ENCODE data around the gene RNLS.

The RNLS gene

GRCh38 chr10:88293073-88293472 lies 290.0 kb downstream of the RNLS start:
- H2AFZ ChIP-seq (ENCODE audit: low read length), result no peak overlapping the region
- H3K27ac ChIP-seq (ENCODE audit: low read depth, low read length, poor library complexity, severe bottlenecking), result no peak overlapping the region
- peaks cover 14% of the 10 kb centered on the region for H3K36me3 ChIP-seq (ENCODE audit: insufficient read depth, low read length)
- H3K9ac ChIP-seq (ENCODE audit: low read length), result no peak overlapping the region
- no peaks in the 10 kb centered on the region for H3K9me2 ChIP-seq (ENCODE audit: low read depth, low read length)
- no peak overlapping the region for H3K4me3 ChIP-seq (ENCODE audit: low read depth, low read length, poor library complexity, severe bottlenecking)
- TF ChIP-seq CTCF (IDR thresholded peaks at IDR 0.05; ENCODE audit: low read length), result no peak
- TF ChIP-seq EZH2 (IDR thresholded peaks at IDR 0.05; ENCODE audit: borderline replicate concordance, low read length), result no peak
- H3K27me3 ChIP-seq (ENCODE audit: insufficient read depth, low read length), result no peaks in the 10 kb centered on the region
- no peaks in the 10 kb centered on the region for H3K79me2 ChIP-seq (ENCODE audit: insufficient read depth, low read length)
- no peaks in the 10 kb centered on the region for H3K9me3 ChIP-seq (ENCODE audit: low read length)
- no peaks in the 10 kb centered on the region for H4K20me1 ChIP-seq (ENCODE audit: insufficient read depth, low read length)
- H3K4me2 ChIP-seq (ENCODE audit: low read length), result no peak overlapping the region
- no peaks in the 10 kb centered on the region for H3F3A ChIP-seq (ENCODE audit: insufficient read depth, low read length)
- H3K4me1 ChIP-seq (ENCODE audit: insufficient read depth, low read length, severe bottlenecking), result peaks cover 10% of the 10 kb centered on the region

DNA sequence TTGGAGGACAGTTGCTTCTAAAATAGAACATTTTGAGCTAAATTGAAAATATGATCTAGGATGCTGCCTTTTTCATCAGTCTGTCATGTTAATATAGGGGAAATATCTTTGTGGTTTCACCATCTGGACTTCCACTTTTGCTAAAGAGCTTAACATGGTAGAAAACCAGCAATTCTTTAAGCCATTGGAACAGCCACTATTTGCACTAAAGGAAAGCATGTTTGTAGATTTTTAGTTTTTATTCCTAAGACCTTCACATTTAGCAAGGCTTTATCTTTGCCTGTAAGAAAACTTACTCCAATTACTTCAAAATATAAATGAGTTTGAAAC lies 291.0 kb downstream of the RNLS start:
- no peaks in the 10 kb centered on the region for H3K9me2 ChIP-seq (ENCODE audit: low read depth, low read length)
- H3K4me3 ChIP-seq (ENCODE audit: low read depth, low read length, poor library complexity, severe bottlenecking), result no peak overlapping the region
- H3F3A ChIP-seq (ENCODE audit: insufficient read depth, low read length), result no peaks in the 10 kb centered on the region
- H4K20me1 ChIP-seq (ENCODE audit: insufficient read depth, low read length), result no peaks in the 10 kb centered on the region
- H3K9ac ChIP-seq (ENCODE audit: low read length), result no peak overlapping the region
- TF ChIP-seq CTCF (IDR thresholded peaks at IDR 0.05; ENCODE audit: low read length) (no peak), EZH2 (IDR thresholded peaks at IDR 0.05; ENCODE audit: borderline replicate concordance, low read length) (no peak)
- peaks cover 6% of the 10 kb centered on the region for H3K36me3 ChIP-seq (ENCODE audit: insufficient read depth, low read length)
- H3K79me2 ChIP-seq (ENCODE audit: insufficient read depth, low read length), result no peaks in the 10 kb centered on the region
- H3K4me1 ChIP-seq (ENCODE audit: insufficient read depth, low read length, severe bottlenecking), result peaks cover 10% of the 10 kb centered on the region
- no peaks in the 10 kb centered on the region for H3K9me3 ChIP-seq (ENCODE audit: low read length)
- peak overlapping the region; percentile 40 for H3K27ac ChIP-seq (ENCODE audit: low read depth, low read length, poor library complexity, severe bottlenecking)
- H2AFZ ChIP-seq (ENCODE audit: low read length), result no peak overlapping the region
- no peaks in the 10 kb centered on the region for H3K27me3 ChIP-seq (ENCODE audit: insufficient read depth, low read length)
- no peak overlapping the region for H3K4me2 ChIP-seq (ENCODE audit: low read length)

GRCh38 chr10:88291289-88292184 lies 291.6 kb downstream of the RNLS start:
- no peaks in the 10 kb centered on the region for H3K79me2 ChIP-seq (ENCODE audit: insufficient read depth, low read length)
- no peak overlapping the region for H3K4me3 ChIP-seq (ENCODE audit: low read depth, low read length, poor library complexity, severe bottlenecking)
- peak overlapping the region; percentile 40 for H3K27ac ChIP-seq (ENCODE audit: low read depth, low read length, poor library complexity, severe bottlenecking)
- H3K9ac ChIP-seq (ENCODE audit: low read length), result no peak overlapping the region
- H4K20me1 ChIP-seq (ENCODE audit: insufficient read depth, low read length), result no peaks in the 10 kb centered on the region
- no peaks in the 10 kb centered on the region for H3K27me3 ChIP-seq (ENCODE audit: insufficient read depth, low read length)
- no peaks in the 10 kb centered on the region for H3K9me2 ChIP-seq (ENCODE audit: low read depth, low read length)
- no peak for TF ChIP-seq EZH2 (IDR thresholded peaks at IDR 0.05; ENCODE audit: borderline replicate concordance, low read length)
- TF ChIP-seq CTCF (IDR thresholded peaks at IDR 0.05; ENCODE audit: low read length), result no peak
- H3K4me1 ChIP-seq (ENCODE audit: insufficient read depth, low read length, severe bottlenecking), result peaks cover 10% of the 10 kb centered on the region
- H3K4me2 ChIP-seq (ENCODE audit: low read length), result no peak overlapping the region
- 0 out of 2 replicates have a peak, but pooled peaks cover 4% of the 10 kb centered on the region for H3K36me3 ChIP-seq (ENCODE audit: insufficient read depth, low read length)
- H3K9me3 ChIP-seq (ENCODE audit: low read length), result no peaks in the 10 kb centered on the region
- H3F3A ChIP-seq (ENCODE audit: insufficient read depth, low read length), result no peaks in the 10 kb centered on the region
- H2AFZ ChIP-seq (ENCODE audit: low read length), result no peak overlapping the region

Data from OCI-LY1 (cell line).